HepG2 (cell line): ENCODE data around the gene UPF3A. TPM values are rescaled to one million over a fixed set of nuclear protein-coding genes. Genes with fewer than 3 reads are reported as not detected.

ENCODE experiments used
- CERS6 ChIP-seq: sonication (generic); formaldehyde crosslinking; IDR thresholded peaks from 2 replicates; pipeline ENCODE4 v1.5.0; 2020; ENCODE audit warnings: missing genetic modification reagents
- CHD2 ChIP-seq: IDR thresholded peaks from 2 replicates; pipeline ENCODE4 v1.6.1; 2011; ENCODE audit warnings: low read depth, low read length, improper control_type of control experiment
- EEA1 ChIP-seq: sonication (generic); formaldehyde crosslinking; IDR thresholded peaks from 2 replicates; pipeline ENCODE4 v1.5.1; 2020; ENCODE audit warnings: mild to moderate bottlenecking, missing genetic modification reagents, borderline replicate concordance
- ELF3 ChIP-seq: IDR thresholded peaks from 2 replicates; pipeline ENCODE4 v1.6.1; 2016; ENCODE audit warnings: missing genetic modification reagents, missing compliant biosample characterization
- GRHL1 ChIP-seq: sonication (generic); formaldehyde crosslinking; conservative IDR thresholded peaks from 2 replicates; pipeline ENCODE4 v1.8.0; 2022; ENCODE audit warnings: missing genetic modification reagents
- HBP1 ChIP-seq: IDR thresholded peaks from 2 replicates; pipeline ENCODE4 v1.6.1; 2016; ENCODE audit warnings: low read depth, control low read depth
- SAP130 ChIP-seq: IDR thresholded peaks from 2 replicates; pipeline ENCODE4 v1.6.1; 2016; ENCODE audit warnings: low read depth
- TBP ChIP-seq: sonication (generic); formaldehyde crosslinking; IDR thresholded peaks from 2 replicates; pipeline ENCODE4 v1.5.0; 2020; ENCODE audit warnings: missing genetic modification reagents
- TFDP1 ChIP-seq: IDR thresholded peaks from 2 replicates; pipeline ENCODE4 v1.6.1; 2016; ENCODE audit warnings: missing compliant biosample characterization, missing genetic modification reagents, borderline replicate concordance
- THAP7 ChIP-seq: sonication (generic); formaldehyde crosslinking; IDR thresholded peaks from 2 replicates; pipeline ENCODE4 v1.8.1; 2023; ENCODE audit warnings: mild to moderate bottlenecking, missing genetic modification reagents
- ZBTB1 ChIP-seq: sonication (generic); formaldehyde crosslinking; IDR thresholded peaks from 2 replicates; pipeline ENCODE4 v1.4.0; 2020; ENCODE audit warnings: missing genetic modification reagents, borderline replicate concordance
- ZBTB39 ChIP-seq: sonication (generic); formaldehyde crosslinking; IDR thresholded peaks from 2 replicates; pipeline ENCODE4 v1.5.0; 2020; ENCODE audit warnings: missing genetic modification reagents
- ZFP90 ChIP-seq: sonication (generic); formaldehyde crosslinking; IDR thresholded peaks from 2 replicates; pipeline ENCODE4 v1.8.0; 2022; ENCODE audit warnings: missing genetic modification reagents, mild to moderate bottlenecking, inconsistent platforms, borderline replicate concordance
- ZNF160 ChIP-seq: sonication (generic); formaldehyde crosslinking; IDR thresholded peaks from 2 replicates; pipeline ENCODE4 v1.8.0; 2022; ENCODE audit warnings: mild to moderate bottlenecking, inconsistent platforms, missing genetic modification reagents
- ZNF556 ChIP-seq: sonication (generic); formaldehyde crosslinking; IDR thresholded peaks from 2 replicates; pipeline ENCODE4 v1.4.0; 2020; ENCODE audit warnings: mild to moderate bottlenecking, missing genetic modification reagents, borderline replicate concordance
- ZNF607 ChIP-seq: sonication (generic); formaldehyde crosslinking; IDR thresholded peaks from 2 replicates; pipeline ENCODE4 v1.5.1; 2020; ENCODE audit warnings: missing genetic modification reagents, mild to moderate bottlenecking, borderline replicate concordance
- ZNF616 ChIP-seq: sonication (generic); formaldehyde crosslinking; IDR thresholded peaks from 2 replicates; pipeline ENCODE4 v1.5.0; 2020; ENCODE audit warnings: low read depth, mild to moderate bottlenecking, missing genetic modification reagents
- polyA plus RNA-seq, 8 experiments: library from polyadenylated mRNA; depleted of rRNA in 3 of 8; stranded (reverse) in 7 of 8; unstranded in 1 of 8; fragments of >200 nt; fragmentation: Illumina TruSeq in 4 of 8; extraction: Trizol in 4 of 8; gene quantifications; 2 replicates each; pipeline versions ENCODE4 v1.2.1 to v1.2.3, GENCODE V29; 2011 to 2016; ENCODE audit warnings: low read depth in 4 of 8, missing spikeins in 1 of 8, mixed read lengths in 1 of 8; ENCODE audit not compliant: insufficient read depth in 1 of 8
- total RNA-seq, 5 experiments: library from RNA; depleted of rRNA; stranded (reverse); fragments of >200 nt; fragmentation: Illumina TruSeq; extraction: Trizol; gene quantifications; 2 replicates each; pipeline ENCODE4 v1.2.3, GENCODE V29; 2016; ENCODE audit warnings: low read depth in 1 of 5

UPF3A gene
- total and polyA plus RNA-seq, 2 of the 13 experiments (the other 11 are each of a cell fraction or from before 2014, with no cell fraction given): 60.2 to 63.8 TPM

GRCh38 chr13:114314074-114314912 lies 32.9 kb downstream of the UPF3A start, which contains the start of gene CHAMP1 (continued):
- peak; percentile 44; the same call in 1 of the 2 replicates for TF ChIP-seq ZBTB39 (CRISPR knock-in tag)
- 0 out of 2 replicates have a peak, but pooled peaks have one; percentile 33 for TF ChIP-seq ZBTB1 (CRISPR knock-in tag)
- TF ChIP-seq ELF3: peak; percentile 39; the same call in 1 of the 2 replicates
- 0 out of 2 replicates have a peak, but pooled peaks have one; percentile 10 for TF ChIP-seq CERS6 (CRISPR knock-in tag)
- no peak for TF ChIP-seq THAP7 (CRISPR knock-in tag)
- peak; percentile 73; the same call in 1 of the 2 replicates for TF ChIP-seq HBP1 (CRISPR knock-in tag)
- peak; percentile 59; the same call in 1 of the 2 replicates for TF ChIP-seq SAP130 (CRISPR knock-in tag)
- peak; percentile 56; the same call in 1 of the 2 replicates for TF ChIP-seq EEA1 (CRISPR knock-in tag)
- TF ChIP-seq ZNF160 (CRISPR knock-in tag): peak; percentile 85; the same call in 1 of the 2 replicates
- TF ChIP-seq ZFP90 (CRISPR knock-in tag): no peak; the same call in 1 of the 2 replicates
- TF ChIP-seq ZNF616 (CRISPR knock-in tag): peak; percentile 59; the same call in 1 of the 2 replicates
- no peak for TF ChIP-seq GRHL1 (CRISPR knock-in tag)
- peak; percentile 78; the same call in 1 of the 2 replicates for TF ChIP-seq ZNF556 (CRISPR knock-in tag)
- peak; percentile 99 for TF ChIP-seq TFDP1 (CRISPR knock-in tag)
- peak; percentile 23; the same call in 1 of the 2 replicates for TF ChIP-seq TBP (CRISPR knock-in tag)
- TF ChIP-seq CHD2: peak; percentile 81
- 0 out of 2 replicates have a peak, but pooled peaks have one; percentile 80 for TF ChIP-seq ZNF607 (CRISPR knock-in tag)
